ENCODE results near the gene CNGA4.
"Not testable (repeated sequence)": the region's sequence is repeated elsewhere in the genome, so short reads cannot be mapped to it uniquely, and the experiment has no call there.

Gene CNGA4

DNA sequence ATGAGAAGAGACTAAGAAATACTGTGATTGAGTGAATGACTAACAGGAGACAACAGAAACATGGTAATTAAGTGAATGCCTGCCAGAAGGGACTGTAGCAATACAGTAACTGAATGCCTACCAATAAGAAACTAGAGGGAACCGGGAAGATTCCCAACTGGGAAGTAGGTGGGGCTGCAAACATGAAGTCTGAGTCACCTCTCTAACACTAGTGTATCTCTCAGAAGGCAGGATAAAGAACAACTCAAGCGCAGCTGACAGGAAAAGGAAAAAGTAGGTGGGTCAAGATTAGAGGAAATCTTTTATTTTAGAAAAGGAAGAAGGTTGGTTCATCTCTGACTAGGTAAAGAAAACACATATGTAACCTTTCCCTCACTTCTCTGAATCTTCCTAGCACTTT, 19.5 kb upstream of the CNGA4 start:
- no peak overlapping the region for H3K4me3 ChIP-seq (ENCODE audit: low read depth, low read length)
- DNase-seq (ENCODE audit: low read depth), result peak; percentile 78

DNA sequence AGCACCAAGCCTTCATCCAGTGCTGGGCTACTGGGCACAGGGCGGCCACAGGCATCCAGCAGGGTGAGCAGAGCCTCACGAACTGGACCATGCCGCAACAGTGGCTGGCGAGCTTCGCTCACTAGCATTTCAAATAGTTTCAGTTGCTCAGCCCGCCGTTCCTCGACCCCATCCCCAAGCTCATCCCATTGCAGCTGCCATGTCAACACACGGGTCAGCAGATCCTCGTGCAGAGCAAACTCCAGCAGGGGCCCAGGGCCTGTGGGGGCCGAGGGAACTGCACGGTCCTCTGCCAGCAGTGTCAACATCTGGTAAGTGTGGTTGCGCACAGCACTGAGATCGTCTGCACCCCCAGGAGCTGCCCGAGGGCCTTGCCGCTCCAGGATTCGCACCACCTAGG, 15.0 kb upstream of the CNGA4 start:
- H3K4me3 ChIP-seq (ENCODE audit: low read depth, low read length), result no peak overlapping the region
- DNase-seq (ENCODE audit: low read depth), result no peak

DNA sequence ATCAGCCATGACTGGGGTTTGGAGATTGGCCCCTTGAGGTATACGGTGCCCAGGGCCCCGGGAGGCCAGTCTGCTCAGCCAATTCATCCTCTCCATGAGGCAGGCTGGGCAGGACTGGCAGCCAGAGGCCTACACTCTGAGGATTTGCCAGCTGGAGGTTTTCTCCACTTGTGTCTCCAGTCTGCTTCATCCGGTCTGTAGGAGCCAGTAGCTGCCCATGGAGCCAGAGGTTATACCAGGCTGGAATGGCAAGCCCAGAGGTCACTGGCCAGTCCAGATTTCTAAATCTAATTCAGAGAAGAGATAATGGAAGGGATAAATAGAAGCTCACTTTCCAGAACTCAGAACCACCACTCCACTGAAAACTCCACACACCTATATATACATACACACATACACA, 14.5 kb upstream of the CNGA4 start:
- H3K4me3 ChIP-seq (ENCODE audit: low read depth, low read length), result no peak overlapping the region
- no peak for DNase-seq (ENCODE audit: low read depth)

- H3K4me3 ChIP-seq (ENCODE audit: low read depth, low read length), result no peak overlapping the region
Observed at GRCh38 chr11:6225024-6225423, 13.9 kb upstream of the CNGA4 start.

DNA sequence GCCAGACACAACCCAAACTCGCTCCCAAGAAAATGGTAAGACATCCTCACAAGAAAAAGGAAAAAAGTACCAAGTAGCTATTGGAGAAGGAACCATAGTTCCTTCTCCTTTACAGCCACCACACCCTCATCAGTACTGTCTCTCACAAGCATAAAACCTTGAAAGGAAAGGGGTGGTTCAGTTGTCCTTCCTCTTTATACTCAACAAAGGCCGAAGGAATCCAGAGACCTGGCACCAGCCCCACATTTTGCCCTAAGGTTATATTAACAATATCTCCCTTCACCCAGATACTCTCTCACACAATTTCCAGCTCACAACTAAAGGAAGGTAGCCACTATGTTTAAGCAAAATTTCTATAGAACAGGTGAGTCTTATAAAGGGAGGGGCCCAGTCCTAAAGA, 13.0 kb upstream of the CNGA4 start:
- DNase-seq (ENCODE audit: low read depth), result no peak
- no peak overlapping the region for H3K4me3 ChIP-seq (ENCODE audit: low read depth, low read length)

More at GRCh38 chr11:6225024-6225423, 13.9 kb upstream of the CNGA4 start:
- DNase-seq (ENCODE audit: low read depth), result no peak

- no peak for DNase-seq (ENCODE audit: low read depth)
Observed at GRCh38 chr11:6228520-6228919, 10.4 kb upstream of the CNGA4 start.

GRCh38 chr11:6229911-6230310, 9.0 kb upstream of the CNGA4 start:
- no peak for DNase-seq (ENCODE audit: low read depth)
- no peak overlapping the region for H3K4me3 ChIP-seq (ENCODE audit: low read depth, low read length)

More at GRCh38 chr11:6228520-6228919, 10.4 kb upstream of the CNGA4 start:
- no peak overlapping the region for H3K4me3 ChIP-seq (ENCODE audit: low read depth, low read length)

DNA sequence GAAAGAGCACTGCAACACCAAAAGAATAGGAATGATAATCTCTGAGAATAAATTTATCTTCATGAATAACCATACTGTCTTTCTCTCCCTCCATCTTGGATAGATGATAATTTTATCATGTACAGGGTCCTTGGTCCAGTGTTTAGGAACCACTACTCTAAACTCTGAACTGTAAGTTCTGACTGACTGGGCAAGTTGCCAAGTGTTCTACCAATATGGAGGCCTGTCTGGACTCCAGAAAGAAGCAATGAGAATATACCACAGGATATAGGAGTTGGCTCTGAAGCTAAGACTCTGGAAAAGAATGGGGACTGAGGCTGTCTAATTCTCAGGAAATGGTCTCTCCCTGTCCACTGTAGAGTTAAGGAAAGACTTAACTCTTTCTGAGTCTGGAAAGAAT, 6.0 kb upstream of the CNGA4 start:
- DNase-seq (ENCODE audit: low read depth), result no peak
- H3K4me3 ChIP-seq (ENCODE audit: low read depth, low read length), result no peak overlapping the region

- DNase-seq (ENCODE audit: low read depth), result no peak
Observed at GRCh38 chr11:6233984-6234386, 4.9 kb upstream of the CNGA4 start.

DNA sequence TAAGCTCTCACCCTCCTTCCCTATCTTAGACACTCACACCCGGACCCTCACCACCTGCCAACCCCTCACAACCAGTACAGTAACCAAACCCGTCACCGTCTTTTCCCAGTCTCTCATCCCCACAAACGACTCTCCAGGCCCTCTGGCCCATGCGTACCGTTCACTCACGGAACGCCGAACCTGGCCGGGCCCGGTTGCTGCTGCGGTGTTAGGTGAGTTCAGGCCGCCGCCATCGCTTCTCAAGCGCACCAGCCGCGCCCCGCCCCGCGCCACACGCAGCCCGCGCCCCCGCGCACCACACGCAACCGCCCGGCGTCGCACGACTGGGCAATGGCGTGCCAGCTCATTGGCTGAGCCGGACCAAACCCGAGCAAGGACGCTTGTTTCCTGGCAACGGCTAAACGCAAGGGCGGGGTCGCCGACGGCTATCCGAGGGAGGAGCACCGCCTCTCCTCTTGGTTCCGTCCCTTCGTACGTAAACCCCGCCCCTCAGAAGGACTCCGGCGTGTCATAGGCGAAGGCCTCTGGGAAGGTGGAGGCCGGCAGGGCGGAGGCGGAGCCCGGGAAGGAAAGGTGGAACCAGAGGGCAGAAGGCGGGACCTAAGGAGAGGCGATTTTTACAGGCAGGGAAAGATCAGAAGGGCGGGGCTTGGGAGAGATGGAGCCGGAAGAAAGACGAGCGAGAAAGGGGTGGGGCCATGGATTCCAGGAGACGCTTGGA, 4.3 kb upstream of the CNGA4 start, which contains the start of gene FHIP1B:
FHIP1B (minus strand) TSS at position 250 of the 721 bp plus-strand sequence. CDS start 10,120 bp downstream, outside the sequence.
- DNase-seq (ENCODE audit: low read depth), result peak; percentile 100
- peak within 1 kb of the TSS; percentile 73 for H3K4me3 ChIP-seq (ENCODE audit: low read depth, low read length)

More at GRCh38 chr11:6233984-6234386, 4.9 kb upstream of the CNGA4 start:
- peak overlapping the region; percentile 73 for H3K4me3 ChIP-seq (ENCODE audit: low read depth, low read length)

DNA sequence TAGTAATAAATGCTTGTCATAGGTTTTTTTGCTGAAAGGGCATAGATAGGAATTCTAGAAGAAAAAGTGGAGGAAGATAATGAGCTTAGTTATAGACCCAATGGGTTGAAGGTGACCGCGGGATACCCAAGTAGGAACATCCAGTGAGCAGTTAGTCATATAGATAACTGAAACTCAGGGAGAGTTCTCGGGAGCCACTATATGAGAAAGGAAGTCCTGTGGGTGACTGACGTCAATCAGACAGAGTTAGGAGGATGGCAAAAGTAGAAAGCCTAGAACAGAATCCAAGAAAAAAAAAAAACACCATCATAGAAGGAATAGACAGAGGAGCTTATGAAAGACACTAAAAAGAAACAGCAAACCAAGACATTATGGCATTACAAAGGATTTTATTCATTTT, 1.6 kb upstream of the CNGA4 start:
- no peak for DNase-seq (ENCODE audit: low read depth)
- no peak overlapping the region for H3K4me3 ChIP-seq (ENCODE audit: low read depth, low read length)

DNA sequence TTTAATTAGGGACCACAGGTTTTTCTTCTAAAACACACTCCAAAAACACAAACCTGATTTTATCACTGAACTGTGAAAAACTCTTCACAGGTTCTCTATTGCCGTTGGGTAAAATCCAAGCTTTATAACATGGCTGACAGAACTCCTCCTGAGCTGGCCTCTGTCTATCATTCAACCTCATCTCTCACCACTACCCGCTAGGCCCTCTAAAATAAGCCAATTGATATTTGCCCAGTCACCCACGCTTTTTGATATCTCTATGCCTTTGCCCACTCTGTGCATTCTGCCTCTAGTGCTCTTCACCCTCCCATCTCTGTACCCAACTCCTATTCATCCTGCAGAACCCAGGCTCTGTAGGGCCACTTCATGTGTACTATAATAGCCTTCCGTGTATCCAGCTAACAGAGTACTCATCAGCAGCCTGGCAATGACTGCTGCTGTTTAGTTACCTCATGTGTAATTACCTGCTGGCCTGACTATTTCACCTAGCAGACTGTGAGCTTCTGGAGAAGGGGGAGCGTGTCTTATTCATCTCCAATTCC, 1.1 kb upstream of the CNGA4 start:
- no peak for DNase-seq (ENCODE audit: low read depth)
- no peak overlapping the region for H3K4me3 ChIP-seq (ENCODE audit: low read depth, low read length)

GRCh38 chr11:6240139-6240538, 1.2 kb downstream of the CNGA4 start:
- no peak overlapping the region for H3K4me3 ChIP-seq (ENCODE audit: low read depth, low read length)
- DNase-seq (ENCODE audit: low read depth), result no peak

GRCh38 chr11:6240781-6241180, 1.9 kb downstream of the CNGA4 start:
- DNase-seq (ENCODE audit: low read depth), result no peak
- no peak overlapping the region for H3K4me3 ChIP-seq (ENCODE audit: low read depth, low read length)

DNA sequence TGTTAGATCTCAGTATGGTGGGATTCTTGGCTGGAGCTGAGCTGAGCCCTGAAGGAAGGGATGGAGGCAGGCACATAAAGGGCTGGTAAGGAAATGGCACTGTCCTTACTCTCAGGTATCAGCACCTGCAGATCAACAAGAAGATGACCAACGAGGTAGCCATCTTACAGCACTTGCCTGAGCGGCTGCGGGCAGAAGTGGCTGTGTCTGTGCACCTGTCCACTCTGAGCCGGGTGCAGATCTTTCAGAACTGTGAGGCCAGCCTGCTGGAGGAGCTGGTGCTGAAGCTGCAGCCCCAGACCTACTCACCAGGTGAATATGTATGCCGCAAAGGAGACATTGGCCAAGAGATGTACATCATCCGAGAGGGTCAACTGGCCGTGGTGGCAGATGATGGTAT, 2.4 kb downstream of the CNGA4 start:
- no peak for DNase-seq (ENCODE audit: low read depth)
- H3K4me3 ChIP-seq (ENCODE audit: low read depth, low read length), result no peak overlapping the region

- no peak overlapping the region for H3K4me3 ChIP-seq (ENCODE audit: low read depth, low read length)
- no peak for DNase-seq (ENCODE audit: low read depth)
Observed at GRCh38 chr11:6245536-6245935, 6.6 kb downstream of the CNGA4 start.

- no peak for DNase-seq (ENCODE audit: low read depth)
Observed at GRCh38 chr11:6248248-6248647, 9.4 kb downstream of the CNGA4 start.

GRCh38 chr11:6248897-6249296, 10.0 kb downstream of the CNGA4 start:
- DNase-seq (ENCODE audit: low read depth); H3K4me3 ChIP-seq (ENCODE audit: low read depth, low read length): not testable (repeated sequence)

More at GRCh38 chr11:6248248-6248647, 9.4 kb downstream of the CNGA4 start:
- no peak overlapping the region for H3K4me3 ChIP-seq (ENCODE audit: low read depth, low read length)

DNA sequence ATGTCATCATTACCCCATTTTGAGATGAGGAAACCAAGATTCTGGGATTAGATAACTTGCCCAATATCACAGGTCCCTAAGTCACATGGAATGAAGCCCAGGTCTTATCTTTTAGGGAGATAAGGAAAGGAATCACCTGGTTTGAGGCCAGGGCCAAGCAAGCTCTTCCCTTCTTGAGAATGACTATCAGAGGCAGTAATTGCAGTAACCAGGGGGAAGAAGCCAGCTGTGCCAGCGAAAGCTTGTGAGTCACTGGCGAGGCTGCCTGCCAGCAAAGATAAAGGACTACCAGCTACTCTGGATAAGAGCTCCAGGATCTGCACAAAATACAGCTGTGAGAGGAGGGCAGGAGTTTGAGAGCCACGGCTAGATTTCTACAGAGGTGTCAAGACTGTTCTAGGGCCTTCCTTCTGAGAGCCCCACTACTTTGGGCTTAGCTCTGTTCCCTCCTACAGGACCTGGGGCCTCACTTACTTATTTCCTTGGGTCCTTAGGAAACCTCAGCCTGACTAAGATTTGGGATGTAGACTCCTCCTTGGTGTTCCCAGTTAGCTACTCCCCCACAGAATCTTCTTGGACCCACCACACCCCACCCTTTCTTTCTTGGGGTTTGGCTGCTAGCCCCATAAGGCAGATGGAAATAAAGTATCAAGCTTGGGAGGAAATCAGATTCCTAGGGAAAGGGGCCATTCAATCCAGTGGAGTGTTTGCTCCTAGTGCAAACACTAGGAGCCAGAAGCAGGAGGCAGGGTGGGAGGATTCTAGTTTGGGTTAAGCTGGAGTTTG, 11.1 kb downstream of the CNGA4 start:
- no peak overlapping the region for H3K4me3 ChIP-seq (ENCODE audit: low read depth, low read length)
- peak; percentile 56 for DNase-seq (ENCODE audit: low read depth)

DNA sequence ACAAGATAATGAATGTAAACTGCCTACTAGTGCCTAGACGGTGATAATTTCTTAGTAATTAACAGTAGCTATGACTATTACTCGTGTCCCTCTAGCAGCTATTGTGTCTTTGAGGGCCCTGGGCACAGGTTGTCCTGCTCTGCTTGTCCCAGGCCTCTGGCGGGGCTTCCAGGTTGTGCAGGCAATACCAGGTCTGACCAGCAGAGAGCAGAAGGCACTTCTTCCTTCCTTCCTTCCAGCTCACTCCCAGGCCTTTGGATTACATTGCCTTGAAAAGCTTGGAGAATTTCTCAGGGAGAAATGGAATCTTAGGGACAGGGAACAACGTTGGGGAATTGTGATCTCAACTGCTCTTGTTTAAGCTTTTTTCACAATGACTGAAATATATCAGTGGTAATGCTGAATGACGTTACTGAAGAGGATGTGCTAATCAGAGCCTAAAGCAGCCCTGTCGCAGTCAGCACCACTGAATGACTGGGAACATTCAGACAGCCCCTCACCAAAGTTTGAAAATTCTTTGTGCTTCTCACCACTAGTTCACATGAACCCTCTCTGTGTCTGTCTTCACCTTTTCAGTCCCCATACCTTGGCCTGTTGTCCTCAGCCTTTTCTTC, 12.3 kb downstream of the CNGA4 start:
- no peak for DNase-seq (ENCODE audit: low read depth)
- no peak overlapping the region for H3K4me3 ChIP-seq (ENCODE audit: low read depth, low read length)

Measured in skeletal muscle cell (primary cell).